Epithelial cell of proximal tubule (primary cell): ENCODE data around the gene FASN. TPM values are rescaled to one million over a fixed set of nuclear protein-coding genes. Genes with fewer than 3 reads are reported as not detected.

Experiments used
- DNase-seq: peaks from one replicate; pipeline ENCODE4 v3.0.0-alpha.2; 2011; ENCODE audit warnings: low read depth
- H3K4me3 ChIP-seq: 2 replicates; pipeline ENCODE4 v1.5.1; 2011; ENCODE audit warnings: low read depth, mild to moderate bottlenecking, low read length
- CTCF ChIP-seq: conservative IDR thresholded peaks from 2 replicates; pipeline ENCODE4 v1.5.1; 2012; ENCODE audit warnings: low read depth, mild to moderate bottlenecking, low read length
- total RNA-seq: library from RNA; depleted of rRNA; stranded (reverse); fragments of >200 nt; gene quantifications from 2 replicates; pipeline ENCODE4 v1.2.3, GENCODE V29; 2015

Gene FASN
- total RNA-seq, 1 donor from 2014 or later, result 94.7 TPM

GRCh38 chr17:82105882-82106687 is 8.0 kb upstream of the FASN start:
- no peak for DNase-seq
- TF ChIP-seq CTCF, result peak; percentile 30
- H3K4me3 ChIP-seq, result no peak overlapping the region

GRCh38 chr17:82105417-82105881 is 7.4 kb upstream of the FASN start:
- no peak overlapping the region for H3K4me3 ChIP-seq
- TF ChIP-seq CTCF, result no peak

GRCh38 chr17:82104797-82105416 is 6.9 kb upstream of the FASN start:
- no peak overlapping the region for H3K4me3 ChIP-seq
- DNase-seq, result no peak
- TF ChIP-seq CTCF, result no peak

More at GRCh38 chr17:82105417-82105881, 7.4 kb upstream of the FASN start:
- DNase-seq, result no peak

- DNase-seq, result no peak
- TF ChIP-seq CTCF, result no peak
- H3K4me3 ChIP-seq, result no peak overlapping the region
Measured at GRCh38 chr17:82103553-82104451, 5.8 kb upstream of the FASN start.

- DNase-seq, result no peak
- H3K4me3 ChIP-seq, result no peak overlapping the region
- TF ChIP-seq CTCF, result no peak
Measured at GRCh38 chr17:82101767-82102679, 4.0 kb upstream of the FASN start.

- no peak for TF ChIP-seq CTCF
- no peak overlapping the region for H3K4me3 ChIP-seq
- no peak for DNase-seq
Measured at GRCh38 chr17:82101301-82101715, 3.3 kb upstream of the FASN start.
